Hematopoietic multipotent progenitor cell treated with erythropoietin and hydrocortisone succinate and interleukin-3 and kit ligand, for 8 days (in vitro differentiated cells): ENCODE measurements around the gene SLC2A13.
"Not testable (repeated sequence)": the region's sequence is repeated elsewhere in the genome, so short reads cannot be mapped to it uniquely, and the experiment has no call there.

Experiments
- DNase-seq: peaks from one replicate; pipeline ENCODE4 v3.0.0-alpha.2; 2015

SLC2A13 gene

DNA sequence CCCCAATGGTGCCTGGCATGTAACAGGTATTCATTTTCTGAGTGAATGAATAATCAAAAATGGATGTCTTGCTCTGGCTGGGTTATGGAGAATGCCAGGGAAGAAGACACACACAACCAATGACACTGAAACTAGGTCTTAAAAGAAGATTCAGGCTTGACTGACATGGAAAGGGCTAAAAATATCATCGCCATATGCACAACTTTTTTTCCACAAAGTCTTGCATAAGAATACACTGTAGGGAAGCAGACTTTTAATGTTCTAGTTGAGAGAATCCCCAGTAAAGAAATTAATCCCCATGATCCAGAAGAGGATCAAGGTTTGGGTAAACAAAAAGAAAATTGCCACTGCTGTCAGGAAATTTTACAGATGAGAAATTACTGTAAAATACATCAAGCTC is 116.4 kb downstream of the SLC2A13 start:
- DNase-seq = no peak

DNA sequence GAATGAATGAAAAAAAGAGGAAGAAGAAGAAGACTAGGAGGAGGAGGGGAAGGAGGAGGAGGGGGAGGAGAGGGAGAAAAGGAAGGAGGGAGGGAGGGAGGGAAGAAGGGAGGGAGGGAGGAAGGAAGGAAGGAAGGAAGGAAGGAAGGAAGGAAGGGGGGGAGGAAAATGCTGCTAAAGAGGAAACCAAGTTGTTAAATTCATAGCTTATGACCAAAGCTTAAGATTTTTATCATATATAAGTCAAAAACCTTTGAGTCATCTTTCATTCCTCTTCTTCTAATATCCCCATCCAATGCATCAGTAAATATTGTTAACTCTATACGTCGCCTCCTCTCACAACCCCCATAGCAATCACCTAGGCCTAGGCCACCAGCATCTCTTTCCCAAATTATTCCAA is 117.3 kb downstream of the SLC2A13 start:
- DNase-seq = no peak

DNA sequence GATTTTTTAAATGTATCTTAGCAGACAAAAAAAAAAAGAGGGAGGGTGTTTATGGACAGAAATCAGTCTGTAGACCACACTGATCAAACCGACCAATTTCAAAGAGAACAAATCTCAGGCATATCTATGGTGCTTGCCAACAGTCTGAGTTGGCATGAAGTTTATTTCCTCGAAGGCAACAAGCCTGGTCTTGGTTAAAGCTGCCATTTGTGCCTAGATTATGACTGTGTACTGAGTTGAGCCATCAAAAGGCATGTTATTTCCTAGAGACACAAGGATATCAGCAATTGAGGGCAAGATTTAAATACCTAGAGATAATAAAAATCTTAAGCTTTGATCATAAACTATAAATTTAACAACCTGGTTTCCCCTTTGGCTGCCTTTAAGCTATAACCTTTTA is 119.2 kb downstream of the SLC2A13 start:
- DNase-seq = no peak

DNA sequence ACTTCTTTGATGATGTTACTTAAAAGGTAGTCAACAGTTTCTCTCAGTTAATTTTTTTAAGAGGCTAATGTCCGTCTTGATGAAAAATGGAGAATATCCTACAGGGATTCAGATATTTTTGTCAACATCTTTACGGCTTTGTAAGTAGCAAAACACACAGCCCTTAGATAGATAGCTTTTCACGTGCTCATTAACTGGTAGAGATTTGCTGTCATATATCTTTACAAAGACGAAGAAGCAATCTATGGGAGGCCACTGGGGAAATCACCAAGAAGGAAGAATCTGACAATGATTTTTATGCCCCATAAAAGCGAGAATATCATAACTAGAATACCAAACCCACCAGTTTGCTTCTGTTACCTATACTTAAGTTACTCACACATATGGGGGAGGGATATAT is 121.2 kb downstream of the SLC2A13 start:
- DNase-seq = no peak

DNA sequence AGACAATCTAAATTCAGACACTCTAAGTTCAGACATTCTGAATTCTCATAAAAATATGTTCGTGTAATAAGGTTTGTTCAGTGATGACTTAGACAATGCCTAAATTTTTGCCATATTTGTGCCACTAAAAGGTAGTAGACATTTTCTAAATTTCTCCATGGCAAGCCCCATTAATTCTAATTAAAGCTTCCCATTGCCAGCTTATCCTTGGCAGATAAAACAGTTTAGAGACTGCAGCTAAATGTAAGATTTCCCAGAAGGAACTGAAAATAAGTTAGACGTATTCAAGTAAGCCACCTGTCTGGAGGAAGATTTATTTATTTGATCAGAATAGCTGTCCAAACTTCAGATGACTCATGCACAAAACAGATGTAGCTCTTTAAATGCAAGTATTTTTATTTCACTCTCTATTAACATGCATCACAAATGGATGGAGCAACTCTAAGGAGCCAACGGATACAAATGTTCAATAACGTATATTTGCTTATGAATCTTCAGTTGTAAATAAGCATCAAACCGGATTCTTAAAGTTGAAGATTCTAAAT is 130.4 kb downstream of the SLC2A13 start:
- DNase-seq = no peak

DNA sequence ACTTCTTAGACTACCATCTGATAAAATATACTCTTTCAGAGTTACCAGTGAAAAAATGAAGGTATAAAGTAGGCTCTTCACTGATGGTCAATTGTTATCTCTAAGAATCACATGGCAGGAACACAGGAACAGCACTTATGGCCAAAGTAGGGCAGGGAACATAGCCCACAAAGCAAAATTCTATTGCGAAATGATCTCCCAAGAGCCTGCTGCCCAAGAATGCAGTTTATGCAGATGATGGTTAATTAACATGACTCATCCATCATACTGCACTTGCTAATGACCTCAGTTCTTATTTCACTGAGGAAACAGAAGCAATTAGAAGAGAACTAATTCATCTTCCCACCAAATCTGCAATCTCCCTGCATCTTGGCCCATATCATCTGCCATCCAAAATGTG is 133.8 kb downstream of the SLC2A13 start:
- DNase-seq = no peak

DNA sequence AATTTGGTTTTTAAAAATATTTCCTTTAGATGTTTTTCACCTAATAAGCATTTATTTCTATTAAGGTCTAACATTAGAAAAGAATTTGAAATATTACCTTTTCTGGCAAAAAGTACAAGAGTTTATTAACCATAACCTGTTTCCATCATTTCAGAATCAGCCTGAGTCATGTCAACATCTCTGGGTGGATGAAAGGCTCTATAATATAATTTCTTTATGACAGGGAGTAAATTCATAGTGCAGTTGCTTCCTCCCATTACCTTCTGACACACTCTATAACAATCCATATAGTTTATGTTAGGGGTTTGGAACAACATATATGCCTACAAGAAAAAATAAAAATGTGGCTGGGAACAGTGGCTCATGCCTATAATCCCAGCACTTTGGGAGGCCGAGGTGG is 134.5 kb downstream of the SLC2A13 start:
- DNase-seq = no peak

DNA sequence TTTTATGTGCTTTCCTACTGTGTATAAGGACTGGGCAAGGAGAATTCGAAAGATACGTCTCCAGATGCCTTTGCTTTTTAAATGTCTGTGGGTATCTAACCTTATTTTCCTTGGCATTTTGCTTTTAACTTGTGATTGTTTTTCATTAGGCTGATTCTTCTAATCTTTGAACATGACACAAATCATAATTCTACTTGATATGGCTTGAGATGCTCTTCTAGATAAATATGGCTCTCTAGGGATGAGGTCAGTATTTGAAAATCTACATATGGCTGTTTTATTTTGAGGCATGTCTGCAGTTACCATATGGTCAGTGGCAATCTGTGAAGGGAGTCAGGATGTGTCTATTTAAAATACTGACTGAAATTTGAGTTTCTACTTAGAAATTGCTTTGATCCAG is 139.2 kb downstream of the SLC2A13 start:
- DNase-seq = no peak

DNA sequence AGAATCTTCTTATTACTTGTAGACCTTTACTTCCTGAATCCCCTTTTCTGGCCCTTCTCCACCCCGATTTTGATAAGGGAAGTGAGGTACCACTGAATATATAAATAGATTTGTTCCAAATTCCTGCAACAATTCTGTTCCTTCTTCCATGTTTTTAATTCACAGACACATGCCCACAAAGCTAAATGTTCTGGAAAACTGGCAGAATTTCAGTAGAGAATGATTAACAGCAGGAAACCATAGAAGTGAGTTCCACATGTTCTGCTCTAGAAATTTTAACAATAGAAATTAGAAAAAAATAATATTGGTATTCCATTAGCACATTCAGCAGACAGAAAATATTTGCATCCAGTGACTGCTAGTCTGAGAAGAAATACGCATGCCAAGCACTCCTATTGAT is 139.6 kb downstream of the SLC2A13 start:
- DNase-seq = no peak

DNA sequence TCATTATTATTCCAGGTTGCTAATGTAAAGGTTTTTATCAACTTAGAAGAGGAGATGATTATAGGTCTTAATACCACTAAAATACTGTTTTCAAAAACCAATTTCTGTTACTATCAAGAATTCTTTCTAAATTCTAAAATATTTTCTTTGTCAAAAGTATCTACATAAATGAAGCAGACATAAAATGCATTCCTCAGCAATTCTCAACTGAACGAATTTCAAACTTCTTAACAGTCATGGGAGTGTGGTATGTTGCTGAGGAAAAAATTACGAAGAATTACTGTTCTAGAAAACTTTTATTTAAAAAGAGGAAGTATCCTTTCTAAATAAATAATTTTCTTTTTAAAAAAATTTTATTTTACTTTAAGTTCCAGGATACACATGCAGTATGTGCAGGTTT is 146.4 kb downstream of the SLC2A13 start:
- DNase-seq = no peak

DNA sequence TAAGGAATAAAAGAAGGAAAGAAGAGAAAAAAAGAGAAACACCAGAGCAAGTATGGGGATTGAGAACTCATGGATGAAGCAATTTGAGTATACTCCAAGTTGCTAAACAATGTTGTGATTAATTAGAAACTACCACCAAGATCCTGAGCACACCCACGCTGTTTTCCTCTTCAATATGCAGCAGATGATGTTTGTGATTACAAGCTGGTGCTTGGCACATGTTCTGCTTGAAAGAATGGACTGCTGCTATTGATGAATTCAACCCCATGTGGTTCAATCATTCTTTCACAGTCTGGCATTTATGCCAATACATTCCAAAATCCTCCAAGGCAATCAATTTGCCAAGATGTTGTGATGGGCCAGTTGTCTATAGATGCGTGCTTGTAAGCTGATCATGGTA is 146.8 kb downstream of the SLC2A13 start:
- no peak for DNase-seq

DNA sequence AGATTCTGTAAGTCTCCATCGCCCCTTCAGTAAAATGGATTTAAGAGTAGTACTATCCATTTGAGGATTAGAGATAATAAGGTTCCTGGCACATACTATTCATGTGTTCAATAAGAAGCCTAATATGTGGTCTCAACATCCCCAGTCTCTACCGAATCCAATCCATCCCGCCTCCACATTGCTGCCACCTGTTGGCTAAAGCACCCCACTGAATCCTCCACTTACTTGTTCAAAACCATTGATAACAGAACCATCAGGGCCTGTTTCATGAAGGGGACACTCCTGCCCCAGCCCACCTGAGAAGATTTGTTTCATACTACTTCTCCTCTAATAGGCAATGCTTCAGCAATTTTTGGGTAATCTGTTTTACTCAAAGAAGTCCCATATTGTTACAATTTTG is 147.5 kb downstream of the SLC2A13 start:
- no peak for DNase-seq

DNA sequence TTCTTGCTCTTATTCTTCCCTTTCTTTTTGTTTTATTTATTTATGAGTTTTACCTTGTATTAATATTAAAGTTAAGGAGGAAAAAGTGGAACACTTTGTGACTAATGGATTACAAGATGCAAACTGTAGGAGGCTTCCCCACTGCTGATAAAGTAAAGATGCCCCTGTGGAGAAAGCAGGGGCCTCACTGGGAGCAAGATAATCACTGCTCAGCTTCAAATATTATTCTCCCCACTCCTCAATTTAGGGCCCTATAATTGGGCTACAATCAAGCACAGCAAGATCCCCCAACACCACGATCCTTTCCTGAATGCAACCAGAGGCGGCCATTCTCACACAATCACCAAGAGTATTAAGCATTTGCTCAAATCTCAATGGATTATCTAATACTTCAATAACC is 149.2 kb downstream of the SLC2A13 start:
- no peak for DNase-seq

DNA sequence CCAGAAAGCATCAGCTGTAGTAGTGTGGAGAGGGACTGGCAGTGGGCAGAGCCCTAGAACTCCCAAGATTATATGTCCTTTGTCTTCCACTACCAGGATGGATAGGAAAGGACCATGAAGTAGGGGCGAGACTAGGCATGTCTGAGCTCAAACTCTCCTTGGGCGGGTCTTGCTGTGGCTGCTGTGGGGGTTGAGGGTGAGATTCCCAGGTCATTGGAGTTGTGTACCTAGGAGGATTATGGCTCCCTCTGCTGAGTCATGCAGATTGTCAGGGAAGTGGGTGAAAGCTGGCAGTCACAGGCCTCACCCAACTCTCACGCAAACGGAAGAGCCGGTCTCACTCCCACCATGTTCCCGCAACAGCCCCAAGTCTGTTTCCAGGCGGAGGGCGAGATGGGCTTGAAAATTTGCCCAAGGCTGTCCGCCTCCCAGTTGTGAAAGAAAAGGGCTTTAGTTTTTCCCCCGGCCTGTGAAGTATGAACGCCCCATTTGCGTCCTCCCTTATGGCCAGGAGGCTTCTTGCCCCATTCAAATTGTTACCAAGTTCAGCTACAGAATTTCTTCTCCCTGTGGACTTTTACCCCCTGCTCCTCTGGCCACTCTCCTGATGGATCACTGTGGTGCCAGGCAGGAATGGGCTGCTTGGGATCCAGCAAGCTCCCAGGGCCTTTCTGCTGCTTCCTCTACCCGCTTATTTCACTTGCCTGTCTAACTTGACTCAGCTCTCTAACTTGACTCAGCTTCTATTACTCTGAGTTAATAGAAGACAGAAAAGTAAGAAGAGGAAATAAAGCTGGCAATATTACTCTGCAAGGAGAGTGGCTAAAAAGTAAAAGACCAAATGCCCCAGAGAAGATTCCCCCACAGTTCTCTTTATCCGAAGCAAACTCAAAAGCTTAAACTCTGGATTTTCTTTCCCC is 159.3 kb downstream of the SLC2A13 start:
- no peak for DNase-seq

DNA sequence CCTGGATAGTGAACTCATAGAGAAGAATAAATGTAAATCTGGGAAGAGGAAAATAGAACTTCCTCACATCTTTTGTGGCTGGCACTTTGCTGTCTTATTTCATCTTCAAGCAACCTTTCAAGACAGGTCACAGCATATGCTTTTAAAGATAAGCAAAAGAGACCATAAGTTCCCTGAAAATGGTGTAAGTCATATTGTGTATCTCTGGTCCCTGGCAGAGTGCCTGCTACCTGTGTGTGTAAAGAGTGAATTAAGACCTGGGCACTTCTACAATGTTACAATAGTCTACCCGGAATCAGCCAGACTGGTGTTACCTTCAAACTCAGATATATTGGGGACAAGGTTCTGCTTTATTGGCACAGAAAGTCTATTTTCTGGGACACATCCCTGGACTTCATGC is 168.8 kb downstream of the SLC2A13 start:
- DNase-seq = no peak

DNA sequence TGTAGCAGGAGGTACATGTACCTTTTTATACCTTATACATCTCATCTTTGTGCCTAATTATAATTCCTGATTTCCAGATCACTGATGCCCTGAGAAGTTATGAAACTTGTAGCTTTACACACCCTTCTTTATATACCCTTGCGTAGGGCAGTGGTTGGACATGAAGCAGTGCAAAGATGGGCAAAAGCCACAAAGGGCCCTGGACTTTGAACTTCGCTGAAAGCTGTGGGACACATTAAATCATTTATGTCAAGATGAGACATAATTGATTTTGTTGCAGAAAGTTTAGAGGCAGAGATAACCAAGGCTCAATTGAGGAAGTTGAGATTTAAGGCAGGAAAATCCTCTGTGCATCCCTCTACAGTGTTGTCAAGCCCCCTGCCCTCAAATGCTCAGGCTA is 170.0 kb downstream of the SLC2A13 start:
- DNase-seq = no peak

DNA sequence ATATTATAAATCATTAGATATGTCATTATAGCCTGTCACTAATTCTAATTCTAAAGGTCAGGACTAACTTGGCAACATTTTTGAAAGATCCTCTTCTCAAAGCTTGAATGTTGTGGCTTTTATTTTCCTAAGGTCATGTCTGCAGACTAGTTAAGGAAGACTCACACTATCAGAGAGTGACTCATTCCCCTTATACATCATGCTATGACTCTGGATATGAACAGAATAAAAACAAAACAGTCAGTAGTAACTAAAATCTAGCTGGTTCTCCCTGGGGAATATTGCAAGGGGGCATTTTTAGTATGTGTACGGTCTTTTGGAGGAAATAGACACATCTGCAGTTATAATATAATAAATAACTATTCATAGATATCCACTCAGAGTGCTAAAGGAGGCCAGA is 170.6 kb downstream of the SLC2A13 start:
- DNase-seq = no peak

DNA sequence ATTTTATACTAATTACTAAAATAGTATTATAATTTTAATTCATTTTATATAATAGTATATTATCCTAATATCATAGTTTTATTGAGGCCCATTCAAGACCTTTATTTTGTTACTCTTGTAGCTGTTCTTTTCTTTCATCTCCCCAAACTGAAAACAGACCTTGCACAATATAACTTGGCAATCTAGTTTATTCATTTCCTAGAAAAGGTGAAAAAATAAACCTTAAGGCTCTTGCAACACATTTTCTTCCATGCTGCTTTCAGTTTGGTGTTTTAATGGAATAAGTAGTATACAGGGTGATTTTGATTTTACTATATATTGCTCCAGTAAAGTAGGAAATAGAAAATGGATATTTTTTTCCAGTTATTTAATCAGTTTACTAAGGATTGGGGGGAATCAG is 174.0 kb downstream of the SLC2A13 start:
- DNase-seq = peak; percentile 2

DNA sequence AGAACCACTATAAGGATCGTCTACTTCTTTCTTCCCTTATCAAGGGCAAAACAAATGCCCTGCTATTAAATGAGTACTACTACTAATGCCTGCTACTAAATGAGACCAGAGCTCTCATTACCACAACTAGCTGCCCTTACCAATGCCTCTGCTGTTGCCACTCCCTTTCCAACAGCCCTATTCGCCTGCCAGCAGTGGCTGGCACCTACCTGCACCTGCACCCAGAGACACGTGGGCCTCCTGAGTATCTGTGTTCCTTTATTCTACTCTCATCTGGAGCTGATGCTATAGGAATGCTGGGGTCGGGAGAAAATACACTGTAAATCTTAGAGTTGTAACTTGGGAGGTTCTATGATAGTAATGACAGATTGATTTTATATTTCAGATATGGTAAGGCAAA is 174.7 kb downstream of the SLC2A13 start:
- DNase-seq = no peak

DNA sequence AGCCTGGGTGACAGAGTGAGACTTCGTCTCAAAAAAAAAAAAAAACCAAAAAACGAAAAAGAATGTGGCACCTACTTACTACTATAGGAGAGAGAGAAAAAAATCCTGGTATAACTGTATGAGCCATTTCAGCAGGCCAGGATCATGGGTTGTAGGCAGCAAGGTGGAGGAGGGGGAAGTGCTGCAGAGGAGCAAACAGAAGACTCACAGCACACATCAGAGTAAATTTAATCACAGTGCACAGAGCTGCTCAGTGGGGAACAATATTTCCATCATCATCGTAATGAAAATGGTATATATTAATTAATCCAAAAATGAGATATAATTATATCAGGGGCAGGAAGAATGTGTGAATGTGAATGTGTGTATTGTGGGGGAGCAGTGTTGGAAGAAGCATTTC is 175.8 kb downstream of the SLC2A13 start:
- DNase-seq = no peak

DNA sequence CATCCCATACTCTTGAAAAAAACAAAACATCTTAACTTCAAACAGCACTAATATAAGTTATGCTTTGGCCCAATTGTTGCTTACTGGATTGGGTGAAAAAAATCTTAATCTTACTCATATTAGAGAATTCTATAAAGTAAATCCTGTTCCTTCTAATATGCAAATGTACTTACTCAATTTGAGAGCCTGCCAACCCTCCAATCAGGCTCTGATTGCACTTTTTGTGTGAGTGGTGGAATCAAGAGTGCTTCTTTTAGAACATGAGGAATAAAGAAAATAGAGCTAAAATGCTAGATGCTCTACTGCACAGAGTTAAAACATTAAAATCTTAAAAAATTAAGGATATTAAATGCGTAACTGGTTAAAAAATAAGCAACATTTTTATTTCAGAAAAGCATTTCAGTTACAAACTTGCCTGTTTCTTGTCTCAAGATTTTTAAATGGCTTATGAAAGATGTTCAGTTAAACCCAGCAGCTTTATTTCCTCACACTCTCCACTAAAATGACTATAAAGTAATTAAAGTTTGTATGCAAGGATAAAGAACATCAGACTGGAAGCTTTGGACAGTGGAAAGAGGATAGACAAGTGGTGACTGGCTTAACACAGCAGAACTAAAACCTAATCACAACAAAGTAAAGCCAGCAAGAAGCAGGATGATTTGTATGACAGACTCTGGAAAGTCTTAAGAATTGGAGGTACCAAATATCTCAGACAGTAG is 177.5 kb downstream of the SLC2A13 start:
- DNase-seq = no peak

DNA sequence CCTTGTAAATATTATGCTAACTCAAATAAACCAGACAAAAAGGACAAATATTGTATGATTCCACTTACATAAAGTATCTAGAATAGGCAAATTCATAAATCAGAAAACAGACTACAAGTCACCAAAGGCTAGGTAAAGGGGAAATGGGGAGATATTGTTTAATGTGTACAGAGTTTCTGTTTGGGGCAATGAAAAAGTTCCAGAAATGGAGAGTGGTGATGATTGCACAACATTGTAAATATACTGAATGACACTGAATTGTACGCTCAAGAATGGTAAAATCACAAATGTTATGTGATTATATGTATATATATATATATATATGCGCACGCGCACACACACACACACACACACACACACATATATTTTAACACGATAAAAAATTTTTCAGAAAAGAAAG is 182.5 kb downstream of the SLC2A13 start:
- DNase-seq = no peak

DNA sequence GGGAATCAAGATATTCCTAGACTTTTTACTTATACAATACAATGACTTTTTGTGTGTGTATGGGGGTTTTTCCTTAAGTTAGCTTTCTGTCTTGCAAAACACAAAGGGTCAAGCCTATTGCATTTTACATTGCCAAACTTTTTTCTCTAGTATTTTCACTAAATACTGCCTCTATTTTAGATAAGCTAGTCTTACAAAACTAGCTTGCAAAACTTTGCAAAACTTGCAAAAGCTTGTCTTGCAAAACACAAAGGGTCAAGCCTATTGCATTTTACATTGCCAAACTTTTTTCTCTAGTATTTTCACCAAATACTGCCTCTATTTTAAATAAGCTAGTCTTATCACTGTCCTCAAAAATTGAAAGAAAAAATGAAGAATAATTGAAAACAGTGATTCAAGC is 183.3 kb downstream of the SLC2A13 start:
- not testable (repeated sequence) for DNase-seq

DNA sequence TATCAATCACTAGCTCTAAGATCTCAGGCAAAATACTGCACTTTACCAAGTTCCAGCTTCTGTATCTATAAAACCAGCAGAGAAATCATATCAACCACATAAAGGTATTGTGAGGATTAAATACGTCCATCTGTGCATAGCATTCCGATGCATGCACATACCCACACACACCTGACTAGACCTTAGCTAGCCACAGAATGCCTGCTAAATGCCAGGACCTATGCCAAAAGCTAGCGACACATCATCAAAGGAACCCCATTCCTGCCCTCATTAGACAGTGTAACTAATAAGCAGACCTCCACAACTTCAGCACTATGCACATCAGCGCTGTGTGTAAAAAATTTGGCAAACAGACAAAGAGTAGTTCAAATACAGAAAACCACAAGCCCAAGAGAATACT is 185.2 kb downstream of the SLC2A13 start:
- DNase-seq = no peak
